HepG2 (cell line): ENCODE results near the gene DOCK3. TPM values are rescaled to one million over a fixed set of nuclear protein-coding genes. Genes with fewer than 3 reads are reported as not detected.

Source experiments
- ATAC-seq: fragments of 200-7000 bp; cut with Tn5 transposase; 3 replicates; pipeline ENCODE4 v1.9.1; 2020; ENCODE audit warnings: mild to moderate bottlenecking, moderate library complexity
- BruUV-seq: library from RNA; stranded (reverse); fragments of 400-500 nt; replicated peaks from 2 replicates; lab custom pipeline; 2021; lab: Mats Ljungman, UMichigan
- CTCF ChIA-PET: fragments of 300-600 bp; formaldehyde crosslinking; extraction: SDS; loops from one replicate; lab custom pipeline; 2021; ENCODE audit warnings: low total read pairs, inconsistent platforms, low intra/inter-chr PET ratio; lab: Yijun Ruan, JAX
- POLR2A ChIA-PET: fragments of 350-600 bp; sonication (Branson Sonifier 250); formaldehyde crosslinking; loops from one replicate; lab custom pipeline; 2020; ENCODE audit warnings: antibody characterized with exemption, inconsistent platforms; lab: Yijun Ruan, JAX
- DNase-seq: peaks from one replicate; pipeline ENCODE4 v3.0.0-alpha.2; 2015; ENCODE audit warnings: low spot score
- FAIRE-seq: peaks from 3 replicates; lab custom pipeline; 2011; peaks lifted over from hg19 to GRCh38; lab: Jason Lieb, UNC
- H2AFZ ChIP-seq: one replicate; pipeline ENCODE4 v1.6.1; 2011; ENCODE audit warnings: low read length, inconsistent platforms
- H3K27ac ChIP-seq: fragments of 300-600 bp; 3 replicates; pipeline ENCODE4 v1.8.0; 2011; ENCODE audit warnings: mixed run types, mild to moderate bottlenecking, mixed read lengths, low read length, inconsistent platforms; ENCODE audit not compliant: insufficient read depth; ENCODE audit errors: extremely low read length
- H3K27me3 ChIP-seq, 2 experiments: fragments of 200-600 bp in 1 of 2; 2 replicates in 1 of 2; 3 replicates in 1 of 2; pipeline versions ENCODE4 v1.6.0 to v1.8.0; 2011; ENCODE audit warnings: low read length in 2 of 2, mild to moderate bottlenecking in 2 of 2, moderate library complexity in 2 of 2, inconsistent platforms in 1 of 2; ENCODE audit not compliant: insufficient read depth in 2 of 2, control insufficient read depth in 1 of 2
- H3K36me3 ChIP-seq, 2 experiments: fragments of 200-600 bp in 1 of 2; replicated peaks in 1 of 2; 2 replicates in 1 of 2; 3 replicates in 1 of 2; pipeline versions ENCODE4 v1.5.1 to v1.8.0; 2011; ENCODE audit warnings: low read length in 2 of 2, inconsistent platforms in 1 of 2; ENCODE audit not compliant: insufficient read depth in 2 of 2, control insufficient read depth in 1 of 2
- H3K4me1 ChIP-seq: 2 replicates; pipeline ENCODE4 v1.5.1; 2012; ENCODE audit warnings: low read length, inconsistent platforms; ENCODE audit not compliant: insufficient read depth
- H3K4me2 ChIP-seq: 2 replicates; pipeline ENCODE4 v1.6.0; 2011; ENCODE audit warnings: low read depth, low read length, inconsistent platforms
- H3K4me3 ChIP-seq, 3 experiments: fragments of 200-600 bp in 1 of 3; sonication (generic), shearing (Covaris generic) in 1 of 3; replicated peaks in 1 of 3; 2 replicates each; pipeline ENCODE4 v1.5.1; 2011 to 2016; ENCODE audit warnings: low read length in 3 of 3, inconsistent platforms in 2 of 3, low read depth in 2 of 3, mild to moderate bottlenecking in 2 of 3, control low read depth in 1 of 3, mixed read lengths in 1 of 3; ENCODE audit not compliant: insufficient read depth in 1 of 3
- H3K79me2 ChIP-seq: one replicate; pipeline ENCODE4 v1.6.1; 2011; ENCODE audit warnings: low read length, inconsistent platforms; ENCODE audit not compliant: insufficient read depth
- H3K9ac ChIP-seq: 2 replicates; pipeline ENCODE4 v1.6.0; 2011; ENCODE audit warnings: mild to moderate bottlenecking, low read depth, low read length, inconsistent platforms; ENCODE audit not compliant: insufficient read depth
- H3K9me3 ChIP-seq: 2 replicates; pipeline ENCODE4 v1.5.1; 2012; ENCODE audit warnings: mild to moderate bottlenecking, low read length
- H4K20me1 ChIP-seq: 2 replicates; pipeline ENCODE4 v1.6.0; 2011; ENCODE audit warnings: inconsistent platforms, mild to moderate bottlenecking, low read length, moderate library complexity; ENCODE audit not compliant: insufficient read depth
- ATRX ChIP-seq: sonication (generic); formaldehyde crosslinking; IDR thresholded peaks from 2 replicates; pipeline ENCODE4 v1.4.0; 2020; ENCODE audit warnings: missing genetic modification reagents, borderline replicate concordance
- CBX1 ChIP-seq: IDR thresholded peaks from one replicate; pipeline ENCODE4 v1.6.1; 2016; ENCODE audit warnings: antibody characterized with exemption, low read depth
- FIP1L1 ChIP-seq: fragments of 200-400 bp; formaldehyde crosslinking; IDR thresholded peaks from 2 replicates; pipeline ENCODE4 v1.6.1; 2018; ENCODE audit warnings: low read depth, mild to moderate bottlenecking, low read length, moderate library complexity, borderline replicate concordance; ENCODE audit not compliant: insufficient read depth
- GPN1 ChIP-seq: sonication (generic); formaldehyde crosslinking; IDR thresholded peaks from 2 replicates; pipeline ENCODE4 v1.5.1; 2020; ENCODE audit warnings: missing genetic modification reagents, borderline replicate concordance
- MTF2 ChIP-seq: sonication (generic); formaldehyde crosslinking; IDR thresholded peaks from 2 replicates; pipeline ENCODE4 v1.5.0; 2020; ENCODE audit warnings: missing genetic modification reagents, borderline replicate concordance
- NR3C1 ChIP-seq: sonication (generic); formaldehyde crosslinking; IDR thresholded peaks from 2 replicates; pipeline ENCODE4 v1.4.0; 2020; ENCODE audit warnings: missing genetic modification reagents
- RBM39 ChIP-seq: fragments of 200-400 bp; formaldehyde crosslinking; IDR thresholded peaks from one replicate; pipeline ENCODE4 v1.6.1; 2018; ENCODE audit warnings: antibody characterized with exemption, mild to moderate bottlenecking, low read depth, low read length; ENCODE audit not compliant: poor library complexity, severe bottlenecking
- YEATS4 ChIP-seq: sonication (generic); formaldehyde crosslinking; IDR thresholded peaks from 2 replicates; pipeline ENCODE4 v1.4.0; 2020; ENCODE audit warnings: missing genetic modification reagents, borderline replicate concordance
- ZFAT ChIP-seq: sonication (generic); formaldehyde crosslinking; conservative IDR thresholded peaks from 2 replicates; pipeline ENCODE4 v1.8.1; 2023; ENCODE audit warnings: missing genetic modification reagents, inconsistent platforms
- ZNF296 ChIP-seq: sonication (generic); formaldehyde crosslinking; conservative IDR thresholded peaks from 2 replicates; pipeline ENCODE4 v1.5.0; 2020; ENCODE audit warnings: mild to moderate bottlenecking, missing genetic modification reagents
- ZNF619 ChIP-seq: sonication (generic); formaldehyde crosslinking; IDR thresholded peaks from 2 replicates; pipeline ENCODE4 v1.4.0; 2020; ENCODE audit warnings: mild to moderate bottlenecking, missing genetic modification reagents
- WGBS: methylation state at CpG from one replicate; pipeline ENCODE4 v1.1.6; 2017; ENCODE audit warnings: low lambda C conversion rate; 5-methylcytosine and 5-hydroxymethylcytosine counted together
- in situ Hi-C: cut with HindIII; loops from 2 replicates; pipeline ENCODE4 v1.10.0; 2017; ENCODE audit warnings: low pct_unique_long_range_greater_than_20kb; ENCODE audit not compliant: extremely low pct_ligation_motif_present
- intact Hi-C: fragments of 100-400 bp; cut with micrococcal nuclease; formaldehyde crosslinking; loops from one replicate; pipeline ENCODE4 v1.10.0; 2022; ENCODE audit not compliant: unreplicated experiment
- polyA plus RNA-seq, 8 experiments: library from polyadenylated mRNA; depleted of rRNA in 3 of 8; stranded (reverse) in 7 of 8; unstranded in 1 of 8; fragments of >200 nt; fragmentation: Illumina TruSeq in 4 of 8; extraction: Trizol in 4 of 8; gene quantifications; 2 replicates each; pipeline versions ENCODE4 v1.2.1 to v1.2.3, GENCODE V29; 2011 to 2016; ENCODE audit warnings: low read depth in 4 of 8, missing spikeins in 1 of 8, mixed read lengths in 1 of 8; ENCODE audit not compliant: insufficient read depth in 1 of 8
- total RNA-seq, 5 experiments: library from RNA; depleted of rRNA; stranded (reverse); fragments of >200 nt; fragmentation: Illumina TruSeq; extraction: Trizol; gene quantifications; 2 replicates each; pipeline ENCODE4 v1.2.3, GENCODE V29; 2016; ENCODE audit warnings: low read depth in 1 of 5
- TF ChIP-seq, protein P1 (sequence below): sonication (generic); formaldehyde crosslinking; IDR thresholded peaks from 2 replicates; pipeline ENCODE4 v1.5.0; 2020; ENCODE audit warnings: missing genetic modification reagents
- TF ChIP-seq, protein P2 (sequence below): sonication (generic); formaldehyde crosslinking; IDR thresholded peaks from 2 replicates; pipeline ENCODE4 v1.8.0; 2022; ENCODE audit warnings: mild to moderate bottlenecking, missing genetic modification reagents, moderate library complexity
- TF ChIP-seq, protein P3 (sequence below): sonication (generic); formaldehyde crosslinking; conservative IDR thresholded peaks from 2 replicates; pipeline ENCODE4 v1.8.0; 2022; ENCODE audit warnings: missing genetic modification reagents

The DOCK3 gene
- total and polyA plus RNA-seq, 2 of the 13 experiments (the other 11 are each of a cell fraction or from before 2014, with no cell fraction given), result not detected

DNA sequence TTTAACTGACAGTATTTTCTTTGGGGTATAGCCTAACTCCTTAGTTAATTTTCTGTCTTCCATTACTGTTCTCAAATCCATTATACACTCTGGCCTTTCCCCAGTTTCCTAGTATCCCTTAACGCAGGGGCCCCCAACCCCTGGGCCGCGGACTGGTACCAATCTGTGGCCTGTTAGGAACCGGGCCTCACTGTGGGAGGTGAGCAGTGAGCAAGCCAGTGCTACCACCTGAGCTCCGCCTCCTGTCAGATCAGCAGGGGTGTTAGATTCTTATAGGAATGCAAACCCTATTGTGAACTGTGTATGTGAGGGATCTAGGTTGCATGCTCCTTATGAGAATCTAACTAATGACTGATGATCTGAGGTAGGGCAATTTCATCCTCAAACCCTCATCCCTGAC is 75.1 kb downstream of the DOCK3 start:
- no peak for DNase-seq
- Histone ChIP-seq H2AFZ (no peak overlapping the region), H3K4me3 (no peak overlapping the region), H3K9ac (no peak overlapping the region), H3K27ac (no peak overlapping the region), H3K9me3 (no peaks in the 10 kb centered on the region), H3K27me3 (peaks cover 0 to 4% of the 10 kb centered on the region in 2 experiments; a peak in 1 of 5 replicates), H4K20me1 (no peaks in the 10 kb centered on the region), H3K36me3 (no peaks in the 10 kb centered on the region), H3K4me2 (no peak overlapping the region), H3K79me2 (no peaks in the 10 kb centered on the region), H3K4me1 (no peaks in the 10 kb centered on the region)
- BruUV-seq, result no TSS peak
- no peak for ATAC-seq
- intact Hi-C loops, result no loop called here
- ChIA-PET CTCF (no interaction called here), POLR2A (no interaction called here)
- FAIRE-seq, result no peak
- TF ChIP-seq, protein P1, sequence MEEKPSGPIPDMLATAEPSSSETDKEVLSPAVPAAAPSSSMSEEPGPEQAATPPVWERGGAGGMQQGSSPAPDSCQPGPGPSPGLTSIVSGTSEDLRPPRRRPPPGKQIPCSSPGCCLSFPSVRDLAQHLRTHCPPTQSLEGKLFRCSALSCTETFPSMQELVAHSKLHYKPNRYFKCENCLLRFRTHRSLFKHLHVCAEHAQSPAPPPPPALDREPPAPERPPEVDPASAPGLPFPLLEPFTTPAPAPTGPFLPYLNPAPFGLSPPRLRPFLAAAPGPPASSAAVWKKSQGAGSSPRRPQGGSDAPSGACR (CRISPR knock-in tag), result no peak
- TF ChIP-seq ZFAT (CRISPR knock-in tag), result no peak
- no peak for TF ChIP-seq RBM39
- TF ChIP-seq NR3C1 (CRISPR knock-in tag), result no peak
- no peak for TF ChIP-seq ZNF296 (CRISPR knock-in tag)
- TF ChIP-seq CBX1, result no peak
- TF ChIP-seq, protein P2, sequence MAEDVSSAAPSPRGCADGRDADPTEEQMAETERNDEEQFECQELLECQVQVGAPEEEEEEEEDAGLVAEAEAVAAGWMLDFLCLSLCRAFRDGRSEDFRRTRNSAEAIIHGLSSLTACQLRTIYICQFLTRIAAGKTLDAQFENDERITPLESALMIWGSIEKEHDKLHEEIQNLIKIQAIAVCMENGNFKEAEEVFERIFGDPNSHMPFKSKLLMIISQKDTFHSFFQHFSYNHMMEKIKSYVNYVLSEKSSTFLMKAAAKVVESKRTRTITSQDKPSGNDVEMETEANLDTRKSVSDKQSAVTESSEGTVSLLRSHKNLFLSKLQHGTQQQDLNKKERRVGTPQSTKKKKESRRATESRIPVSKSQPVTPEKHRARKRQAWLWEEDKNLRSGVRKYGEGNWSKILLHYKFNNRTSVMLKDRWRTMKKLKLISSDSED (CRISPR knock-in tag), result no peak
- no peak for TF ChIP-seq YEATS4 (CRISPR knock-in tag)
- no peak for TF ChIP-seq FIP1L1
- TF ChIP-seq ATRX (CRISPR knock-in tag), result no peak
- no peak for TF ChIP-seq MTF2 (CRISPR knock-in tag)
- TF ChIP-seq, protein P3, sequence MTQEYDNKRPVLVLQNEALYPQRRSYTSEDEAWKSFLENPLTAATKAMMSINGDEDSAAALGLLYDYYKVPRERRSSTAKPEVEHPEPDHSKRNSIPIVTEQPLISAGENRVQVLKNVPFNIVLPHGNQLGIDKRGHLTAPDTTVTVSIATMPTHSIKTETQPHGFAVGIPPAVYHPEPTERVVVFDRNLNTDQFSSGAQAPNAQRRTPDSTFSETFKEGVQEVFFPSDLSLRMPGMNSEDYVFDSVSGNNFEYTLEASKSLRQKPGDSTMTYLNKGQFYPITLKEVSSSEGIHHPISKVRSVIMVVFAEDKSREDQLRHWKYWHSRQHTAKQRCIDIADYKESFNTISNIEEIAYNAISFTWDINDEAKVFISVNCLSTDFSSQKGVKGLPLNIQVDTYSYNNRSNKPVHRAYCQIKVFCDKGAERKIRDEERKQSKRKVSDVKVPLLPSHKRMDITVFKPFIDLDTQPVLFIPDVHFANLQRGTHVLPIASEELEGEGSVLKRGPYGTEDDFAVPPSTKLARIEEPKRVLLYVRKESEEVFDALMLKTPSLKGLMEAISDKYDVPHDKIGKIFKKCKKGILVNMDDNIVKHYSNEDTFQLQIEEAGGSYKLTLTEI (CRISPR knock-in tag), result no peak
- no peak for TF ChIP-seq GPN1
- no peak for TF ChIP-seq ZNF619 (CRISPR knock-in tag)
- in situ Hi-C loops, result no loop called here
- WGBS, result 9% methylated on average over 5 of the region's 5 CpGs
